ENCODE data around the gene TUBA1B.
A peak's percentile ranks its signal among the peaks of the same experiment; 100 is the strongest.

The TUBA1B gene

DNA sequence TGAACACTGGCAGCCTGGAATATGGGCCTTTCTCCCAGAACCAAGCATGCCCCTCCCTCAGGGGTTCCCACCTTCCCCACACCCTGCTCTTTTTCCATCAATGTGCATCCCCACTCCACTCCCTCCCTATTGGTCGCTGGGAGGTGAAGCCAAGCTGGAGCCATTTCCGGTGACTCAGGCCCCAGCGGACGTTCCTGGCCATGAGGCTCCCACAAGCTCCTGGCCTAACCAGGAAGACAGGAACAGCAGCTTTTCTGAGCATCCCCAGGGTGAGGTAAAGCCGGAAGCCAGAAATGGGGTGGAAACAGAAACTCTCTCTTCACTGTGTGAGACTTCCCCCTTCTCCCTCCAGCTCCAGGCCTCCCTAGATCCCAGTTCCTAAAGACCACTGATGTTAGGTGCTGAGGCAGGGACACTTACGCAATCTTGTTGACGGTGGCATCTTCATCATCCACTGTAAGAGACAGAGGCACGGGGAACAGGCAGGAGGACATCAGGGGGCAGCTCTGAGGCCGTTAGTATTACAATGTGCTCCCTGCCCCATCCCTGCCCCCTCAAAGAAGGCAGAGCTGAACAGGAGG, 25.6 kb downstream of the TUBA1B start:
- peaks cover 5% of the 10 kb centered on the region for H3K36me3 Mint-ChIP-seq (ENCODE audit: low read depth)
- H3K4me1 Mint-ChIP-seq (ENCODE audit: low read depth) = peaks cover 28% of the 10 kb centered on the region
- no peaks in the 10 kb centered on the region for H3K27me3 Mint-ChIP-seq
- H3K9me3 Mint-ChIP-seq = no peaks in the 10 kb centered on the region
- H3K27ac Mint-ChIP-seq = no peak overlapping the region
- H3K4me3 Mint-ChIP-seq = no peak overlapping the region

GRCh38 chr12:49104822-49105221, 26.4 kb downstream of the TUBA1B start:
- Mint-ChIP-seq H3K27me3 (no peaks in the 10 kb centered on the region), H3K36me3 (ENCODE audit: low read depth) (peaks cover 9% of the 10 kb centered on the region), H3K4me1 (ENCODE audit: low read depth) (peaks cover 25% of the 10 kb centered on the region), H3K27ac (no peak overlapping the region), H3K9me3 (no peaks in the 10 kb centered on the region), H3K4me3 (no peak overlapping the region)

DNA sequence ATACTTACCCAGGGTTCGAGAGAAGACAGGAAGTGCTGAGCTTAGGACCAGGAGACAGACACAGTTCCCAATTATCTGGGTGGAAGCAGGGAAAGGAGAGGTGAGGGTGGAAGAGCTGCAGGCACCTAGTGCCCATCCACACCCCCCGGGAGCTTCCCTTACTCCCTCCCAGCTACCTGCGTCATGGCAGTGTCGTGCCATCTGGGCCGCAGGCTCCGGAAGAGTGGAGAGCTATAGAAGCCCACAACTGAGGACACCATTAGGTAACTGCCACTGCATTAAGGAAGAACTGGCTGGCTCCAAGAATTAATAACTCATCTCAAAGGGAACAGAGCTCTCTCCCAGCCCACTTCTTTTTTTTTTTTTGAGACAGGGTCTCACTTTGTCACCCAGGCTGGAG, 30.8 kb downstream of the TUBA1B start:
- Mint-ChIP-seq H3K27ac (no peak overlapping the region), H3K4me3 (no peak overlapping the region), H3K9me3 (no peaks in the 10 kb centered on the region), H3K4me1 (ENCODE audit: low read depth) (no peaks in the 10 kb centered on the region), H3K36me3 (ENCODE audit: low read depth) (peaks cover 13% of the 10 kb centered on the region), H3K27me3 (peaks cover 4% of the 10 kb centered on the region)

- H3K4me3 Mint-ChIP-seq = no peak overlapping the region
- peaks cover 4% of the 10 kb centered on the region for H3K4me1 Mint-ChIP-seq (ENCODE audit: low read depth)
- no peak overlapping the region for H3K27ac Mint-ChIP-seq
- peaks cover 15% of the 10 kb centered on the region for H3K27me3 Mint-ChIP-seq
- no peaks in the 10 kb centered on the region for H3K9me3 Mint-ChIP-seq
- peaks cover 13% of the 10 kb centered on the region for H3K36me3 Mint-ChIP-seq (ENCODE audit: low read depth)
These were observed 32.5 kb downstream of the TUBA1B start for GRCh38 chr12:49098703-49099102.

- H3K27ac Mint-ChIP-seq = no peak overlapping the region
- no peaks in the 10 kb centered on the region for H3K9me3 Mint-ChIP-seq
- peaks cover 13% of the 10 kb centered on the region for H3K36me3 Mint-ChIP-seq (ENCODE audit: low read depth)
- peaks cover 8% of the 10 kb centered on the region for H3K4me1 Mint-ChIP-seq (ENCODE audit: low read depth)
- no peak overlapping the region for H3K4me3 Mint-ChIP-seq
- H3K27me3 Mint-ChIP-seq = peaks cover 22% of the 10 kb centered on the region
These were observed 33.2 kb downstream of the TUBA1B start for GRCh38 chr12:49098035-49098451.

- no peak overlapping the region for H3K27ac Mint-ChIP-seq
- H3K4me1 Mint-ChIP-seq (ENCODE audit: low read depth) = peaks cover 9% of the 10 kb centered on the region
- H3K27me3 Mint-ChIP-seq = peaks cover 27% of the 10 kb centered on the region
- peaks cover 13% of the 10 kb centered on the region for H3K36me3 Mint-ChIP-seq (ENCODE audit: low read depth)
- no peaks in the 10 kb centered on the region for H3K9me3 Mint-ChIP-seq
- H3K4me3 Mint-ChIP-seq = no peak overlapping the region
These were observed 33.8 kb downstream of the TUBA1B start for GRCh38 chr12:49097381-49097780.

GRCh38 chr12:49094975-49095365, 36.2 kb downstream of the TUBA1B start:
- H3K36me3 Mint-ChIP-seq (ENCODE audit: low read depth) = peaks cover 4% of the 10 kb centered on the region
- no peak overlapping the region for H3K4me3 Mint-ChIP-seq
- no peaks in the 10 kb centered on the region for H3K9me3 Mint-ChIP-seq
- H3K27me3 Mint-ChIP-seq = peaks cover 49% of the 10 kb centered on the region
- peaks cover 30% of the 10 kb centered on the region for H3K4me1 Mint-ChIP-seq (ENCODE audit: low read depth)
- H3K27ac Mint-ChIP-seq = no peak overlapping the region

- H3K36me3 Mint-ChIP-seq (ENCODE audit: low read depth) = peaks cover 4% of the 10 kb centered on the region
- no peak within 1 kb of the TSS for H3K27ac Mint-ChIP-seq
- H3K4me3 Mint-ChIP-seq = peak within 1 kb of the TSS; percentile 0
- peaks cover 51% of the 10 kb centered on the region for H3K27me3 Mint-ChIP-seq
- H3K4me1 Mint-ChIP-seq (ENCODE audit: low read depth) = peaks cover 34% of the 10 kb centered on the region
- H3K9me3 Mint-ChIP-seq = no peaks in the 10 kb centered on the region
These were observed 36.8 kb downstream of the TUBA1B start, which contains the start of gene DHH for GRCh38 chr12:49094160-49094974. DHH (minus strand) TSS chr12:49094801; CDS start chr12:49094512, 289 bp downstream.

DNA sequence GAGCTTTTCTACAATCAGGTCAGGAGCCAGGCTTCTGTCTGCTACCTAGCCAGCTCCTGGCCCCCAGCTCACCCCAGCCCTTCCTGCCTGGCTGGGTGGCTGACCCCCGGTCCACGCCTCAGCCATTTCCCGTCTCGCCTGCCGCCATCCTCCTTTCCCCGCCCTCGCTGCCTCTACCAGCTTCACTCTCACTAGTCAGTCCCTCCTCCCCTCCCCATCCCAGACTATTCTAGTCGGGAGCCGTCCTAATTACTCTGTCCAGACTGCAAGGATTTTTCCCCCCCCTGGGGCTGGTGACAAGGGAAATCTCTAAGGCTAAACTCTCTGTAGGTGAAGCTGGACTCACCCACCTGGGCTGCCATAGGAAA, 37.4 kb downstream of the TUBA1B start:
- Mint-ChIP-seq H3K4me3 (peak overlapping the region; percentile 0), H3K27me3 (peaks cover 56% of the 10 kb centered on the region), H3K36me3 (ENCODE audit: low read depth) (peaks cover 4% of the 10 kb centered on the region), H3K4me1 (ENCODE audit: low read depth) (peaks cover 34% of the 10 kb centered on the region), H3K27ac (no peak overlapping the region), H3K9me3 (no peaks in the 10 kb centered on the region)

GRCh38 chr12:49092816-49093406, 38.3 kb downstream of the TUBA1B start:
- no peaks in the 10 kb centered on the region for H3K36me3 Mint-ChIP-seq (ENCODE audit: low read depth)
- H3K4me3 Mint-ChIP-seq = no peak overlapping the region
- no peak overlapping the region for H3K27ac Mint-ChIP-seq
- H3K9me3 Mint-ChIP-seq = no peaks in the 10 kb centered on the region
- peaks cover 61% of the 10 kb centered on the region for H3K27me3 Mint-ChIP-seq
- peaks cover 41% of the 10 kb centered on the region for H3K4me1 Mint-ChIP-seq (ENCODE audit: low read depth)

DNA sequence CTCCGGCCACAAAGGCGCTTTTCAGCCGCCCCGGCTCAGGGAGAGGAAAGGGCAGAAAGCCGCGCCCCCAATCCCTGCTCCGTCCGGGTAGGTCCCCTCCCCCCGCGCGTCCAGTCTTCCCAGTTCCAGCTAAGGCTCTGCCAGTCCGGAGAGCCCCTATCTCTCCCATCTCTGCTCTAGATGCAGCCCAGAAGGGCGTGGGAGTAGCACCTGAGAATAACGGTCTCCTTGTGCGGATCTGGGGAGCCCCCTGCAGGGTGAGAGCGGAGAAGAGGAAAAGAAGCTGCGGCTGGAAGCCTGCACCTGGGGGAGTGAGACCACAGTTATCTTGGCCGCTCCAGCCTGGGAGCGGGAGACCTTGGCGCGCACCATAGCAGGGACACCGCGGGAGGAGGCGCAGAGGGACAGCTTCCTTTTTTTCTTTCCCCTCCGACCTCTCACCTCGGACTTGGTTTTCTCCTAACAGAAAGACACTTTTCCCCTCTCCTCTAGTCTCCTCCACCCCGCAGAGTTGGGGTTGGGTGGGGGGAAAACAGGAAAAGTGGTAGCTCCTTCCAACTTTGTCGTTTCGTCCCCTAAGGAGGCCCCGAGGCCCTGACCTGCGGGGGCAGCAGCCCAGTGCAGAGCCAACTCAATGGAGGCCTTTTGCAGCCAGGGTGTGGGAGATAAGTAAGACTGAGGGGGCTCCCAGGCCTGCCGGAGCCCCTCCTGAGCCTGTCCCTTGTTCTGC, 38.9 kb downstream of the TUBA1B start:
- Mint-ChIP-seq H3K27ac (no peak overlapping the region), H3K36me3 (ENCODE audit: low read depth) (no peaks in the 10 kb centered on the region), H3K4me3 (peak overlapping the region; percentile 35), H3K4me1 (ENCODE audit: low read depth) (peaks cover 47% of the 10 kb centered on the region), H3K27me3 (peaks cover 61% of the 10 kb centered on the region), H3K9me3 (no peaks in the 10 kb centered on the region)

DNA sequence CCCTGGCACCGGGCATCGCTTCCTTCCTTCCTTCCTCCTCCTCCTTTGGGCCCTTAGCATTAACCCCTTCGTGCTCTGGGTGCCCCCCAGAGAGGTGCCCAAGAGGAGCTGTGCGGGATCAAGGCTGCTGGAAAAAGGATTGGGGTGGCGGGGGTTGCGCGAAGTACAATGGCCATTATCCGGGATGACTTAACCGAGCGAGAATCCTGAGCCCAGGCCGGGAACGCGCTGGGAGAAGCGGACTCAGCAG, 39.4 kb downstream of the TUBA1B start:
- H3K27me3 Mint-ChIP-seq = peaks cover 61% of the 10 kb centered on the region
- H3K4me3 Mint-ChIP-seq = peak overlapping the region; percentile 35
- no peaks in the 10 kb centered on the region for H3K9me3 Mint-ChIP-seq
- H3K27ac Mint-ChIP-seq = no peak overlapping the region
- H3K36me3 Mint-ChIP-seq (ENCODE audit: low read depth) = no peaks in the 10 kb centered on the region
- H3K4me1 Mint-ChIP-seq (ENCODE audit: low read depth) = peaks cover 51% of the 10 kb centered on the region

- no peaks in the 10 kb centered on the region for H3K36me3 Mint-ChIP-seq (ENCODE audit: low read depth)
- no peak overlapping the region for H3K4me3 Mint-ChIP-seq
- peaks cover 51% of the 10 kb centered on the region for H3K4me1 Mint-ChIP-seq (ENCODE audit: low read depth)
- H3K27me3 Mint-ChIP-seq = peaks cover 61% of the 10 kb centered on the region
- H3K9me3 Mint-ChIP-seq = no peaks in the 10 kb centered on the region
- no peak overlapping the region for H3K27ac Mint-ChIP-seq
These were observed 39.9 kb downstream of the TUBA1B start for GRCh38 chr12:49091056-49091835.

DNA sequence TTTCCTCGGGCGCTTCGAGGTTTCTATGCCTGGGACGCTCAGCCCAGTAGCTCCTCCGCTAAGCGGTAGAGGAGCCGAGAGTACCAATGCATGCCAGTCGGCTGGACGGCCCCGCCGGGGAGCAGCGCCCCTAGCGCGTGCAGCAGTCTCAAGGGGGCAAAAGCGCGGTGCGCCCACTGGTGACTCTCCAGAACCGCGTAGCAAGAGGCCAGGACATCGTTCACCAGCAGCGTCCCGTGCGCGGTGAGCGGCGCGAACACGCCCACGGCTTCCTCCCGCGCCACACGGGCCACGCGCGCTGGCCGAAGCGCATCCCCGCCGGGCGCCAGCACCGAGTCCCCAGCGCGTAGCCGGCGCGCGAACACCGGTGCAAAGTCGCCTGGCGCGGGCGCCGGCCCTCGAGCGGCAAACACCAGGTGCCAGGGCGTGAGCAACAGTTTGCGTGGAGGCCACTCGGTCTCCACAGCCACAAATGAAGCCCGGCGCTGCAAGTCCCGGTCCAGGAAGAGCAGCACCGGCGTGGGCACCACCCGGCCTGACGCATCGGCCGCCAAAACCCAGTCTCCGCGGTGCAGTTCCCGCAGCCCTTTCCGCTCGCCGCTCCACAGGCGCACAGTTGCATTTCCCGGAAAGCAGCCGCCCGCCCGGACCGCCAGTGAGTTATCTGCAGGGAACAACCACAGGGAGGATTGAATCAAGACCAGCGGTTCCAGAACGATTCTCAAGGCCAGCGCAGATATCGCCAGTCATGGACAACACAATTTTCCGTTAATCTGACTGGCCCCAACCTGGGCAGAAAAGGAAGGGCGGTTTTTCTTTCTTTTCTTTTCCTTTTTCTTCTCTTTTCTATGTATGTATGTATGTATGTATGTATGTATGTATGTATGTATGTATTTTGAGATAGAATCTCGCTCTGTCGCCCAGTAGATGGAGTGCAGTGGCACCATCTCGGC, 41.1 kb downstream of the TUBA1B start:
- H3K9me3 Mint-ChIP-seq = no peaks in the 10 kb centered on the region
- H3K4me1 Mint-ChIP-seq (ENCODE audit: low read depth) = peaks cover 51% of the 10 kb centered on the region
- peak overlapping the region; percentile 72 for H3K27ac Mint-ChIP-seq
- no peaks in the 10 kb centered on the region for H3K36me3 Mint-ChIP-seq (ENCODE audit: low read depth)
- peaks cover 55% of the 10 kb centered on the region for H3K27me3 Mint-ChIP-seq
- peak overlapping the region; percentile 65 for H3K4me3 Mint-ChIP-seq

Data from stimulated activated naive CD8-positive, alpha-beta T cell treated with anti-CD3 and anti-CD28 coated beads, Interleukin-15, Interleukin-2, amounts not matched to agents 100 ng/mL and 50 ng/mL, for 24 hours (primary cell).